ENCODE results near the gene ATP8A1.

Gene ATP8A1

GRCh38 chr4:42626629-42627146 is 30.2 kb downstream of the ATP8A1 start:
- no peak for DNase-seq (ENCODE audit: low read depth in 2 of 2)

- no peak for DNase-seq (ENCODE audit: low read depth in 2 of 2)
Observed at GRCh38 chr4:42625329-42625728, 31.6 kb downstream of the ATP8A1 start.

- no peak for DNase-seq (ENCODE audit: low read depth in 2 of 2)
Observed at GRCh38 chr4:42624551-42624950, 32.4 kb downstream of the ATP8A1 start.

- no peak for DNase-seq (ENCODE audit: low read depth in 2 of 2)
Observed at GRCh38 chr4:42618023-42618422, 38.9 kb downstream of the ATP8A1 start.

GRCh38 chr4:42617030-42617429 is 39.9 kb downstream of the ATP8A1 start:
- DNase-seq (ENCODE audit: low read depth in 2 of 2), result no peak

- no peak for DNase-seq (ENCODE audit: low read depth in 2 of 2)
Observed at GRCh38 chr4:42616572-42616971, 40.3 kb downstream of the ATP8A1 start.

GRCh38 chr4:42615131-42615763 is 41.7 kb downstream of the ATP8A1 start:
- DNase-seq (ENCODE audit: low read depth in 2 of 2), result no peak

GRCh38 chr4:42612898-42613297 is 44.0 kb downstream of the ATP8A1 start:
- DNase-seq (ENCODE audit: low read depth in 2 of 2), result no peak

GRCh38 chr4:42610941-42611340 is 46.0 kb downstream of the ATP8A1 start:
- DNase-seq (ENCODE audit: low read depth in 2 of 2), result no peak

GRCh38 chr4:42609051-42609450 is 47.9 kb downstream of the ATP8A1 start:
- DNase-seq (ENCODE audit: low read depth in 2 of 2), result no peak

GRCh38 chr4:42608551-42608950 is 48.4 kb downstream of the ATP8A1 start:
- DNase-seq (ENCODE audit: low read depth in 2 of 2), result no peak

GRCh38 chr4:42607011-42607726 is 49.7 kb downstream of the ATP8A1 start:
- no peak for DNase-seq (ENCODE audit: low read depth in 2 of 2)

- no peak for DNase-seq (ENCODE audit: low read depth in 2 of 2)
Observed at GRCh38 chr4:42605264-42605663, 51.6 kb downstream of the ATP8A1 start.

GRCh38 chr4:42603862-42604261 is 53.0 kb downstream of the ATP8A1 start:
- DNase-seq (ENCODE audit: low read depth in 2 of 2), result no peak

GRCh38 chr4:42600578-42600977 is 56.3 kb downstream of the ATP8A1 start:
- no peak for DNase-seq (ENCODE audit: low read depth in 2 of 2)

GRCh38 chr4:42596918-42597317 is 60.0 kb downstream of the ATP8A1 start:
- DNase-seq (ENCODE audit: low read depth in 2 of 2), result no peak

GRCh38 chr4:42594888-42595287 is 62.0 kb downstream of the ATP8A1 start:
- no peak for DNase-seq (ENCODE audit: low read depth in 2 of 2)

GRCh38 chr4:42588909-42589308 is 68.0 kb downstream of the ATP8A1 start:
- DNase-seq (ENCODE audit: low read depth in 2 of 2), result no peak

GRCh38 chr4:42586775-42587174 is 70.1 kb downstream of the ATP8A1 start:
- no peak for DNase-seq (ENCODE audit: low read depth in 2 of 2)

- no peak for DNase-seq (ENCODE audit: low read depth in 2 of 2)
Observed at GRCh38 chr4:42579903-42580302, 77.0 kb downstream of the ATP8A1 start.

GRCh38 chr4:42578187-42578586 is 78.7 kb downstream of the ATP8A1 start:
- no peak for DNase-seq (ENCODE audit: low read depth in 2 of 2)

GRCh38 chr4:42574870-42575430 is 82.0 kb downstream of the ATP8A1 start:
- no peak for DNase-seq (ENCODE audit: low read depth in 2 of 2)

- DNase-seq (ENCODE audit: low read depth in 2 of 2), result no peak
Observed at GRCh38 chr4:42573249-42573648, 83.7 kb downstream of the ATP8A1 start.

All from stimulated activated CD4-positive, alpha-beta T cell treated with anti-CD3 and anti-CD28 coated beads, Interleukin-15, amount 100 ng/mL, for 48 hours (primary cell).